GM23338 (cell line): ENCODE measurements around the gene GRAMD1B. TPM values are rescaled to one million over a fixed set of nuclear protein-coding genes. Genes with fewer than 3 reads are reported as not detected.

Experiments
- ATAC-seq: fragments of 200-7000 bp; cut with Tn5 transposase; 3 replicates; pipeline ENCODE4 v1.9.1; 2020
- DNase-seq: peaks from one replicate; pipeline ENCODE4 v3.0.0-alpha.2; 2015; ENCODE audit warnings: low spot score
- H2AFZ ChIP-seq: fragments of 200-600 bp; sonication (generic); 2 replicates; pipeline ENCODE4 v1.8.0; 2016; ENCODE audit warnings: antibody characterized with exemption, mild to moderate bottlenecking, moderate library complexity
- H3F3A ChIP-seq: fragments of 200-600 bp; sonication (generic); replicated peaks from 2 replicates; pipeline ENCODE4 v1.8.0; 2017; ENCODE audit warnings: antibody characterized with exemption, mixed run types, low read depth
- H3K27ac ChIP-seq: fragments of 200-600 bp; sonication (generic); 2 replicates; pipeline ENCODE4 v1.6.1; 2016; ENCODE audit warnings: low read depth
- H3K27me3 ChIP-seq: fragments of 200-600 bp; sonication (generic); 2 replicates; pipeline ENCODE4 v1.8.0; 2016; ENCODE audit warnings: mild to moderate bottlenecking, mixed run types, moderate library complexity; ENCODE audit not compliant: insufficient read depth
- H3K36me3 ChIP-seq: fragments of 200-600 bp; sonication (generic); 2 replicates; pipeline ENCODE4 v1.8.0; 2016; ENCODE audit warnings: mild to moderate bottlenecking; ENCODE audit not compliant: insufficient read depth
- H3K4me1 ChIP-seq: fragments of 200-600 bp; sonication (generic); 2 replicates; pipeline ENCODE4 v1.8.0; 2016; ENCODE audit warnings: mild to moderate bottlenecking, moderate library complexity; ENCODE audit not compliant: insufficient read depth
- H3K4me2 ChIP-seq: fragments of 200-600 bp; sonication (generic); 2 replicates; pipeline ENCODE4 v1.7.1; 2017; ENCODE audit warnings: mixed run types
- H3K4me3 ChIP-seq: fragments of 200-600 bp; sonication (generic); 2 replicates; pipeline ENCODE4 v1.6.1; 2016; ENCODE audit warnings: mixed run types
- H3K79me2 ChIP-seq: fragments of 200-600 bp; sonication (generic); replicated peaks from 2 replicates; pipeline ENCODE4 v1.8.0; 2017; ENCODE audit warnings: mild to moderate bottlenecking; ENCODE audit not compliant: insufficient read depth
- H3K9me2 ChIP-seq: fragments of 200-600 bp; sonication (generic); 2 replicates; pipeline ENCODE4 v1.8.0; 2017; ENCODE audit not compliant: insufficient read depth
- H4K20me1 ChIP-seq: fragments of 200-600 bp; sonication (generic); replicated peaks from 2 replicates; pipeline ENCODE4 v1.8.0; 2017; ENCODE audit warnings: mild to moderate bottlenecking; ENCODE audit not compliant: insufficient read depth
- H3K27ac Mint-ChIP-seq: 2 replicates; pipeline ENCODE4 v1.8.0; 2020; ENCODE audit warnings: inconsistent platforms, mild to moderate bottlenecking, moderate library complexity, mixed read lengths
- H3K27me3 Mint-ChIP-seq: 3 replicates; pipeline ENCODE4 v1.8.0; 2022; ENCODE audit warnings: low read depth, mild to moderate bottlenecking, moderate library complexity, mixed read lengths, inconsistent platforms; ENCODE audit not compliant: insufficient read depth, poor library complexity
- H3K36me3 Mint-ChIP-seq: 3 replicates; pipeline ENCODE4 v1.8.0; 2021; ENCODE audit warnings: low read depth, mild to moderate bottlenecking, inconsistent platforms, moderate library complexity, mixed read lengths
- H3K4me1 Mint-ChIP-seq: 3 replicates; pipeline ENCODE4 v1.8.0; 2020; ENCODE audit warnings: mild to moderate bottlenecking, inconsistent platforms, mixed read lengths
- H3K4me3 Mint-ChIP-seq: 3 replicates; pipeline ENCODE4 v1.8.0; 2021; ENCODE audit warnings: moderate library complexity, mild to moderate bottlenecking, inconsistent platforms, mixed read lengths
- H3K9me3 Mint-ChIP-seq: 3 replicates; pipeline ENCODE4 v1.8.0; 2020; ENCODE audit warnings: moderate library complexity, mild to moderate bottlenecking, inconsistent platforms, mixed read lengths
- CREB1 ChIP-seq: fragments of 250-450 bp; sonication (Bioruptor Pico); IDR thresholded peaks from 2 replicates; pipeline ENCODE4 v1.5.0; 2020; ENCODE audit warnings: low read depth, mild to moderate bottlenecking, moderate library complexity
- CTCF ChIP-seq, 2 experiments: fragments of 200-600 bp in 1 of 2; sonication (generic) in 1 of 2; conservative IDR thresholded peaks; 2 replicates each; pipeline versions ENCODE4 v1.5.1 to v1.6.1; 2016 to 2017; ENCODE audit warnings: antibody characterized with exemption in 2 of 2, low read depth in 2 of 2, mild to moderate bottlenecking in 2 of 2, moderate library complexity in 1 of 2
- ETS1 ChIP-seq: IDR thresholded peaks from 2 replicates; pipeline ENCODE4 v1.6.1; 2016; ENCODE audit warnings: antibody characterized with exemption
- EZH2 ChIP-seq: fragments of 200-600 bp; sonication (generic); IDR thresholded peaks from one replicate; pipeline ENCODE4 v1.8.0; 2017; ENCODE audit warnings: antibody characterized with exemption, mild to moderate bottlenecking, low read depth; ENCODE audit not compliant: unreplicated experiment
- EZH2phosphoT487 ChIP-seq: fragments of 200-600 bp; sonication (generic); IDR thresholded peaks from one replicate; pipeline ENCODE4 v1.8.1; 2018; ENCODE audit warnings: antibody characterized with exemption; ENCODE audit not compliant: unreplicated experiment
- JUNB ChIP-seq: IDR thresholded peaks from one replicate; pipeline ENCODE4 v1.6.1; 2016; ENCODE audit warnings: antibody characterized with exemption; ENCODE audit not compliant: unreplicated experiment
- POLR2AphosphoS5 ChIP-seq: IDR thresholded peaks from 2 replicates; pipeline ENCODE4 v1.6.1; 2016; ENCODE audit warnings: antibody characterized with exemption, low read depth
- REST ChIP-seq: IDR thresholded peaks from one replicate; pipeline ENCODE4 v1.6.1; 2018; ENCODE audit warnings: antibody characterized with exemption; ENCODE audit not compliant: unreplicated experiment
- STAT1 ChIP-seq: IDR thresholded peaks from one replicate; pipeline ENCODE4 v1.6.1; 2016; ENCODE audit warnings: antibody characterized with exemption; ENCODE audit not compliant: unreplicated experiment
- ZNF114 ChIP-seq: fragments of 250-450 bp; sonication (Bioruptor Pico); IDR thresholded peaks from 2 replicates; pipeline ENCODE4 v1.5.0; 2020; ENCODE audit warnings: mild to moderate bottlenecking, moderate library complexity
- ZNF331 ChIP-seq: fragments of 250-450 bp; sonication (Bioruptor Pico); IDR thresholded peaks from 2 replicates; pipeline ENCODE4 v1.5.0; 2020; ENCODE audit warnings: low read depth, mild to moderate bottlenecking, moderate library complexity
- polyA plus RNA-seq: library from polyadenylated mRNA; unstranded; fragments of >200 nt; fragmentation: Nextera tagmentation; extraction: Ambion mirVana; gene quantifications from 2 replicates; pipeline ENCODE4 v1.2.1, GENCODE V29; 2016
- total RNA-seq: library from RNA; depleted of rRNA; stranded (reverse); fragments of >200 nt; shearing (Covaris generic); gene quantifications from 2 replicates; pipeline ENCODE4 v1.2.3, GENCODE V29; 2014

Gene GRAMD1B
- total and polyA plus RNA-seq, 2 experiments from 2014 or later, result 3.7 to 24.3 TPM

GRCh38 chr11:123507043-123507442 is 77.0 kb downstream of the GRAMD1B start:
- Mint-ChIP-seq H3K4me3 (no peak overlapping the region), H3K27me3 (peaks cover 12% of the 10 kb centered on the region)

GRCh38 chr11:123509737-123510578 is 79.9 kb downstream of the GRAMD1B start:
- Mint-ChIP-seq H3K4me1 (peaks cover 40% of the 10 kb centered on the region), H3K27me3 (peaks cover 12% of the 10 kb centered on the region), H3K27ac (0 out of 2 replicates have a peak overlapping the region, but pooled peaks have one; percentile 8), H3K9me3 (no peaks in the 10 kb centered on the region), H3K4me3 (no peak overlapping the region), H3K36me3 (no peaks in the 10 kb centered on the region)
- Histone ChIP-seq H3K9me2 (no peaks in the 10 kb centered on the region), H3K4me2 (peak overlapping the region; percentile 64; the same call in 1 of the 2 replicates), H3K27ac (0 out of 2 replicates have a peak overlapping the region, but pooled peaks have one; percentile 68), H2AFZ (peak overlapping the region; percentile 29; the same call in 1 of the 2 replicates), H4K20me1 (no peaks in the 10 kb centered on the region), H3K79me2 (no peaks in the 10 kb centered on the region), H3K27me3 (no peaks in the 10 kb centered on the region), H3K36me3 (no peaks in the 10 kb centered on the region), H3F3A (0 out of 2 replicates have a peak, but pooled peaks cover 5% of the 10 kb centered on the region), H3K4me1 (peaks cover 13% of the 10 kb centered on the region), H3K4me3 (no peak overlapping the region)
- DNase-seq (peak; percentile 80), ATAC-seq (peak; percentile 83)
- TF ChIP-seq CTCF (conservative IDR thresholded peaks at IDR 0.05; ENCODE audit: low read depth in 2 of 2) (no peak), REST (no peak), JUNB (no peak), POLR2AphosphoS5 (no peak), ZNF331 (CRISPR knock-in tag) (no peak), CREB1 (no peak), EZH2phosphoT487 (no peak), EZH2 (no peak), STAT1 (no peak), ZNF114 (CRISPR knock-in tag) (no peak), ETS1 (no peak)

More at GRCh38 chr11:123507043-123507442, 77.0 kb downstream of the GRAMD1B start:
- Histone ChIP-seq H4K20me1 (no peaks in the 10 kb centered on the region), H3K9me2 (no peaks in the 10 kb centered on the region), H2AFZ (no peak overlapping the region), H3K4me3 (no peak overlapping the region), H3F3A (0 out of 2 replicates have a peak, but pooled peaks cover 5% of the 10 kb centered on the region), H3K27me3 (no peaks in the 10 kb centered on the region), H3K27ac (no peak overlapping the region), H3K4me1 (peaks cover 13% of the 10 kb centered on the region), H3K36me3 (no peaks in the 10 kb centered on the region), H3K79me2 (no peaks in the 10 kb centered on the region), H3K4me2 (no peak overlapping the region)
- DNase-seq (no peak), ATAC-seq (no peak)
- no peaks in the 10 kb centered on the region; the same call in 2 of the 3 replicates for H3K9me3 Mint-ChIP-seq
- H3K27ac Mint-ChIP-seq, result no peak overlapping the region
- peaks cover 43% of the 10 kb centered on the region for H3K4me1 Mint-ChIP-seq
- TF ChIP-seq CREB1, result no peak
- no peak for TF ChIP-seq POLR2AphosphoS5
- no peaks in the 10 kb centered on the region for H3K36me3 Mint-ChIP-seq
